NCI-H2227 (cell line): ENCODE results near the gene CAMSAP2.

ENCODE experiments used
- DNase-seq: peaks from one replicate; lab custom pipeline; 2025; ENCODE audit not compliant: unreplicated experiment; lab: John Stamatoyannopoulos, UW

The CAMSAP2 gene, protein sequence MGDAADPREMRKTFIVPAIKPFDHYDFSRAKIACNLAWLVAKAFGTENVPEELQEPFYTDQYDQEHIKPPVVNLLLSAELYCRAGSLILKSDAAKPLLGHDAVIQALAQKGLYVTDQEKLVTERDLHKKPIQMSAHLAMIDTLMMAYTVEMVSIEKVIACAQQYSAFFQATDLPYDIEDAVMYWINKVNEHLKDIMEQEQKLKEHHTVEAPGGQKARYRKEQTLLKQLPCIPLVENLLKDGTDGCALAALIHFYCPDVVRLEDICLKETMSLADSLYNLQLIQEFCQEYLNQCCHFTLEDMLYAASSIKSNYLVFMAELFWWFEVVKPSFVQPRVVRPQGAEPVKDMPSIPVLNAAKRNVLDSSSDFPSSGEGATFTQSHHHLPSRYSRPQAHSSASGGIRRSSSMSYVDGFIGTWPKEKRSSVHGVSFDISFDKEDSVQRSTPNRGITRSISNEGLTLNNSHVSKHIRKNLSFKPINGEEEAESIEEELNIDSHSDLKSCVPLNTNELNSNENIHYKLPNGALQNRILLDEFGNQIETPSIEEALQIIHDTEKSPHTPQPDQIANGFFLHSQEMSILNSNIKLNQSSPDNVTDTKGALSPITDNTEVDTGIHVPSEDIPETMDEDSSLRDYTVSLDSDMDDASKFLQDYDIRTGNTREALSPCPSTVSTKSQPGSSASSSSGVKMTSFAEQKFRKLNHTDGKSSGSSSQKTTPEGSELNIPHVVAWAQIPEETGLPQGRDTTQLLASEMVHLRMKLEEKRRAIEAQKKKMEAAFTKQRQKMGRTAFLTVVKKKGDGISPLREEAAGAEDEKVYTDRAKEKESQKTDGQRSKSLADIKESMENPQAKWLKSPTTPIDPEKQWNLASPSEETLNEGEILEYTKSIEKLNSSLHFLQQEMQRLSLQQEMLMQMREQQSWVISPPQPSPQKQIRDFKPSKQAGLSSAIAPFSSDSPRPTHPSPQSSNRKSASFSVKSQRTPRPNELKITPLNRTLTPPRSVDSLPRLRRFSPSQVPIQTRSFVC (N-terminal part only)

DNA sequence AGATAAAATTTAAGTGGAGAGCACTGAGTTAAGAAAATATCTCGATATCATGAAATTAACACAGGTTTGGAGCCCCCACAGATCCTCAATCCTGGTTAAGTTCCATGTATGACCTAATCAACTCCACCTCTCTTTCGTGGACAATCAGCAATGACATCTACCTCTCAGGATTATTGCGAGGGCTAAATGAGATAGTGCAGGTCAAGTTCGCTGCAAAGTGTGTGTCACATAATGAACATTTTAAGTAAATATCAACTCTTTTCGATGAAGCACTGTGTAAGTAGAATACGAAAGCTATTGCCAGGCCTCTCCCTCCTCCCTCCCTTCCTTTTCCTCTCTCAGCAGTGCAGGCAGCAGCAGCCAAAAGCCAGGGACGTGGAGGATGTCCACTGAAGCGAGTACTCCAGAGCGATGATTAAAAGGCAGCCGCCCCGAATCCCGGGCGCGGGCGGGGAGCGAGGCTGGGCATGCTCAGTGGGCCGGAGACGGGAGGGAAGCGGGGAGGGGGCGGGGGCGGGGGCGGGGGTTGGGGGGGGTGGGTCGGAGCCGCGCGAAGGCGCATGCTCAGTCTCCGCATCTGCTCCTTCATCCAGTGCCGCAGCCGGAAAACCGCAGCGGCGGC, at the start of gene CAMSAP2:
TSS of gene CAMSAP2 (plus strand) at position 567 of the 622 bp plus-strand sequence. CDS start 935 bp downstream, outside the sequence.
- DNase-seq, result peak; percentile 96

DNA sequence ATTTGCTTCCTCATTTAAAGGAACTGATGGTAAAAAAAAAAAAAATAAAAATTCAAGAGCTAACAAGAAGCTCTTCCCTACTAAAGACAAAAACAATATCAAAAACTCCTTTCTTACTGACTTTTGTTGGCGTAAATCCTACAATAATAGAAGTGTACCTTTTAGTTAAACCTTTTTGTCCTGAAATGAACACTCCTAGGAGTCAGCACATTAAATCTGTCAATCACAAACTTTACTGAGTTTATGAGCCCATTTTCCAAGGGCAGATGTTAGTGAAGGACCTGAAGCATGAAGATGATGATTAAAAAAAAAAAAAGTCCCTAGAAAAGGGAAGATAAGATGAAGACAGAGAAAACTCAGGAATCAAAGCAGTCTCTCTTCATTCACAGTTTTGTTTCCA, 46.4 kb upstream of the CAMSAP2 start:
- no peak for DNase-seq

DNA sequence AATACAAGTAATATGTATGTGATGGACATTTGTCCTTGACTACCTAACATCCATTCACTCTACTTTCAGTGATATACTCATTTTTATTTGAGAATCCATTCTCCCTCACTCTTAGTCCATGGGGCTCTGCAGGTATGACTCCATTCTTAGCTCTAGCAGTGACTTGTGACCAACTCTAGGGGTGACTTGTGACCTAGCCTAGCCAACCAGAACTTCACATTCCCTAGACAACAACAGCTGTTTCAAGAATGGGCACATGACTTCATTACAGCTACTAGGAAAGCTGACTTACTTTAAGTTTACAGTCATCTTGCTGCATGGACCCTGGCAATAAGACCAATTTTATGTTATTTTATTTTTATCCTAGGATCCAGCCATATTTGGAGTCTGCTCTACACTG, 45.4 kb upstream of the CAMSAP2 start:
- no peak for DNase-seq

DNA sequence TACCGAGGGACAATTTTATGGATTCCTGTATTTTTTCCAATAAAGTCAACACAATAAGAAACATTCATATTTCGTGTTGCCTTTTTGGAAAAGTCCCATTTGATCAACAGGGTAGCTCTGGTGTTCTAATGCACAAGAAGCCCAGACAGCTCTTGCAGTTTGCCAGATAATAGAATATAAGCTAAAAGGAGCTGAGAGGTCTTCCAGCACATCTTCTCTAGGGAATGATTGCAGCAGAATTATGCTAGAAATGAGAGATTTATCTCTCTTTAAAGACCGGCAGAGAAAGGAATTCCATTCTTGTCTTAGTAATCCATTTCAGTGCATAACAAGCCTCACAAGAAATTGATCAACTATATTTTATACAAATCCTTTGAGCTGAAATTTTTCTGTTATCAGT, 44.0 kb upstream of the CAMSAP2 start:
- DNase-seq, result no peak

DNA sequence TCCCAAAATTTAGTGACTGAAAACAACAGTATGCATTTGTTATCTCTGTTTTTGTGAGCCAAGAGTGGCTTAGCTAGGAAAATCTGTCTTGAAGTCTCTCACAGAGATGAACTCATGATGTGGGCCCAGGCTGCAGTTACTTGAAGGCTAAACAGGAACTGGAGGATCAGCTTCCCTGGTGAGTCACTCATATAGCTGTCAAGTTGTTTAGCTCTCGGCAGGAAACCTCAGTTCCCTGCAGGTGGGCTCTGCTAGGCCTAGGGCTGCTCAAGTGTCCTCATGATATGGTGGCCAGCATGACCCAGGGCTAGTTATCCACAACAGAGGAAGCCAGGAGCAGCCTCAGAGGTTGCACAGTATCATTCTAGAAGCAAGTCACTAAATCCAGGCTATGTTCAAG, 38.8 kb upstream of the CAMSAP2 start:
- DNase-seq, result no peak

DNA sequence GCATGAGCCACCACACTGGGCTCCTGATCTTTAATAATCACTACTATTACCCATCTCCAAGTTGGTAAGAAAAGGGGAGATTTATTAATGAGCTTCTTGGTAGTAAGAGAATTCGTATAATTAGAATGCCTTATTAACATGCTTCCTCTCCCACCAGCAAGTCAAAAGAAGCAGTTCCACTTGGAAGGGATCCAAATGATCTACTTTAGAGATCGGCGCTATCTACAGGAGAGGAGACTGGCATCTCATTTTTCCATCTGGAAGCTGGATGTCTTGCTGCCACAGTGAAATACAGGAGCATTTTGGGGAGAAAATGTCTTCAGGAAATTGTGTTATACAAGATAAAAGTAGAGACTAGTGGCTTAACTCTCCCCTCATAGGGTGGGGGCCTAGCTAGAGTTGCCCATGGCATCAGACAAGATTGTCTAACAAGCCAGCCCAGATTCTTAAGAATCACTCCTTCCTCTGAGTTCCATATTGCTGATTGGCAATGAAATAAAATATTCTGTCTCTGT, 33.6 kb upstream of the CAMSAP2 start:
- DNase-seq, result no peak

DNA sequence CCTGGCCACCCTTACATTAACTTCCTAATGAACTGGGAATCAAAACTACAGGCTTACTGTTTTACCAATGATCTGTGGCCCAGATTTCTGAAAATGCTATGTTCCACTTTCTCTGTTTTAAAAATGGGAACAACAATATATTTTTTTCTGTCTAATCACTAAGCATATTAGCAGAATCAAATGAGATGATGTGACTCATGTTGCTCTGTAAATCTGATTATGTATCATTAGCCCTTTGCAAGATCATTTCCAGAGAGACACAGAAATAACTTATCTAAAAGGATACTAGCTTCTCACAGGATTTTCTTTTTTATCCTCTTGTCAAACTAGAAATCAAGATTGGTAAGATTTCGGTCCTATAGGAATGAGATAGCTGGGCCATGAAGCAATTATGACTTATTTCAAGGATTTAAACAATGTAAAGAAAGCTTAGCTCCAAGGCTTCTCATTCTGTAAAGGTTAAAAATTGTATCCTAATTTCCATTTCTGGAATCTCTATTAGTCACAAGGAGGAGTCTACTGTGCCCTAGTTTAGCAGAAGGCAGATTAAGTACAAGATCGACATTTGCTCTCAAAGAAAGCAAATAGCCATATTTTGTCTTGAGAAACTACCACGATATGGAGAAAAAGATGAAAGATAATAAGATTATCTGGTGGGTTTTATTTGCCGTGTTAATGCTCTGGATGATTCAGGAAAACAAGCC, 32.4 kb upstream of the CAMSAP2 start:
- DNase-seq, result no peak

DNA sequence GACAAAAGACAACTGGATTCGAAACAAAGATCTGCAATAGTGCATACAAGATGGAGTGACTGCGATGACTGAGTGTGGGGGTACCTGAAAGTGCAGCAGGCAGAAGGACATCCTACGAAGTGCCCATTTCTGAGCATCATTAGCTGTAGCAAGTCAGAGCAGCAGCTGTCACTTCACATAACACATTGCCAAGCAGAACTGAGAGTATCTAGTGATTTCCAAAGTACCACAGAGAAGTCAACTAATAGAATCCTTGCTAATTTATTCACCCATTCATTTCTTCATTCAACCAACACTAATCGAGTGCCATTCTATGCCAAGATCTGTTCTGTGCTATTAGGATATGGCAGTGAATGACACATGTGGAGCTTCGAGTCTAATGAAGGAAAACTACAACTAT, 31.6 kb upstream of the CAMSAP2 start:
- no peak for DNase-seq

DNA sequence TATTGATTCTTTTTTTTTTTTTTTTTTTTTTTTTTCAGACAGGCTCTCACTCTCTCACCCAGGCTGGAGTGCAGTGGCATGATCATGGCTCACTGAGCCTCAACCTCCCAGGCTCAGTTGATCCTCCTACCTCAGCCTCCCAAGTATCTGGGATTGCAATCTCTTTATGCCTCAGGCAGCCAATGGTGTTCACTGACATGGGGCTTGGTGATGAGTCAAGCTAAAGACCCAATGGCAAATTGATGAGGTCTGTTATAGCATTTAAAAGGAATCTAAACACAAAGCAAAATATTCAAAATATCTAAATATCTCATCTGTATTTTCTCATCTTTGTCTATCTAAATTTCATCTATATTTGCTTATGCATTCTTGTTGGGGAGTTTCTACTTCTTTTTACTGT, 30.5 kb upstream of the CAMSAP2 start:
- no peak for DNase-seq

DNA sequence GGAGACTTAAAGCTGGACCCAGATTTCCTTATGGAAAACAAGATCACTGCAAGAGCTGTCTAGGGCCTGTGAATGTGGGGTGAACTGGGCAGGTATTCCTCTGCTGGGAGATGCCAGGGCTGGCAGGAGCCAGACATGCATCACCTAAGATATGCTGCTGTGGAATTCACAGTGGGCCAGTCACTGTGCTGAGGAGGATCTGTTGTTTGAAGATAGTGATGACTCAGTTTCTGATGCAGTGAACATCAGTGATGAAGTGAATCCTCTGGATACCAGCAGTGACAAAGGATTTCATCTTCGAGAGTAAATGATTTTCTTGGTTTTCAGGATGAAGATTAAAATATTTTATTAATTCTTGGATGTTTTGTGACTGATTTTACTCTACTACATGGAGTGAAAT, 29.9 kb upstream of the CAMSAP2 start:
- no peak for DNase-seq

DNA sequence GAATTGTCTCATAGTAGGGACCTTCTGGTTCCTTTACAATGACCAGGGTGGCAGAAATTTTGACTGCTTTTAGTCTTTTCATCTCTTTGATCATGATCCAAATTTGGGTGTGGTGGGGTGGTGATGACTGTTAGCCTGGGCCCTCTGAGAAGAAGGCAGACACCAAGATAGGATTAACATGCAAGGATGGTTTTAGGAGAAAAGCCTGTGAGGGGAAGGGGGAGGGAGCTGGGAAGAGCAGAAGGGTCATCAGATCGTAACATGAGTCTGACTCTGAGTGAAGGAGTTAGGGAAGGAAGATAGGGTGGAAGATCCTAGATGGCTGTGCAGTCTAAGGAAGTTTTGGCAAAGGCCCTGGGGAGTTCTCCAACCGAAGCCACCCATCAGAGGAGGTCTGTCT, 28.5 kb upstream of the CAMSAP2 start:
- no peak for DNase-seq

DNA sequence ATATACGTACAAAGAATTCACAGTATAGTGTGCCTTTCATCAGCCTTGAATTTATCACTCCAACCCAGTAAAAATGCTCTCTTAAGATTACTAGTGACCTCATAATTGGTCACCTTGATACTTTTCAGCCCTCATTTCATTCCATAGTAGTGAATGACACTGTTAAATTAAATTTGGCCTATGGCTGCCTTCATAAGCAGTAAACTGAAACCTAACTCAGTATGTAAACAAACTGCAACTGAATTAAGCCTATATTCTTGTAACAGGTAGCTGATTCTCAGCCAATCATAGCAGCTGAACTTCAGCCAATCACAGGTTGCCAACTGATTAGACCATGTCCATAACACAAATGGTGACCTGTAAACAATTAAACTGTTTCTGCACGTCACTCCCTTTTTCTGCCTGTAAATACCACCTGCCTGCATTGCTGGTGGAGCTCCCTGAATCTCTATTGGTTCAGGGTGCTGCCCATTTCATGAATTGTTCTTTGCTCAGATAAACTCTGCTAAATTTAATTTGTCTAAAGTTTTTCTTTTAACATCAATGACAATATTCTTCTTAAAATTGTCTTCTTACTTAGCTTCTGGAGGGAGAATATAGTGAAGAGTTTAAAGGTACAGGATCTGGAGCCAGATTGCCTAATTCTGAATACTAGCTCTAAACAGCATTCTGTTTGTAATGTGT, 24.0 kb upstream of the CAMSAP2 start:
- DNase-seq, result no peak

DNA sequence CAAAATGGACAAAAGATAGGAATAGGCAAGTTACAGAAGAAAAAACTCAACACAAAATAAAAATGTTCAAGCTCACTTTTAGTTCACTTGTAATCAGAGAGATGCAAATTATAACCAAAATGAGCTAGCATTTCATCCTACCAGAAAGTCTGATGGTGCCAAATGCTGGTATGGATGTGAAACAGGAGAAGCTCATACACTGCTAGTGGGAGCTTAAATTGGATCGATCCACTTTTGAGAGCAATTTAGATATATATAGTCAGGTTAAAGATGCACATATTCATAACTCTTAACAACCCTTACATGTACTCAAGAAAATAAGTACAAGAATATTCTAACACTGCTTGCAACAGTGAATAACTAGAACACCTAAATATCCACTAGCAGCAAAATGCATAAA, 18.5 kb upstream of the CAMSAP2 start:
- no peak for DNase-seq

DNA sequence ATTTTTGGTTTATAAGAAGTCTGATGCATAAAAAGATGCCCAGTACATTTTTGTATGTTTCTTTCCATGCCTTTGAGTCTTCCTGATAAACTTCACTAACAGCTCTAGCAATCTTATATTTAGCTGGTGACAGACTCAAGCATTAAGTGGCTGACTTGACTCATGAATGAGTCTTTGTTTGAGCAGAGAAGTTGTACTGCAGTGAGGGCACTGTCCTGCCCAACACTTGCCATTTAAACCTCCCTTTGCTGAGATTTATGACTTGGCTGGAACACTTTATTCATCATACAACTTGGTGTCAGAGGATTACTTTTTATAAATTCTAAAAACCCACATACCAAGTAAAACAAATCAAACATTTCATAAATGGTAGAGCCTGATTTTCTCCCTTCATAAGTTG, 14.6 kb upstream of the CAMSAP2 start:
- DNase-seq, result no peak

DNA sequence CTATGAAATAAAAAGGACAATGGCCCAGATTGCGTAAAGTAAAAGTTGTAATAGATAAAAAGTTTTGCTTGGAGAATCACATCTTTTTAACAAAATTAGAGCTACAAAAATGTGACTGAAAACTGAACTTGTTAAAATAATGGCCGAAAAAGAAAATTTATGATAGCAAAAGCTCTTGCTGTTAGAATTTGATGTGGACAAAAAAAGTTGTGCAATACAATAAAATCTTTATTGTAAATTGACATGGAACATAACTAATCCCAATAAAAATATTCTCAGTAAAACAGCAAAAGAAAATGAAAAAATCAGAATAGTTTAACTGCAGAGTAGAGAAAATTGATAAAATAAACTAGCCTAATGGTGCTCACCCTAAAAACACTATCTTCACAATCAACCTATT, 11.4 kb upstream of the CAMSAP2 start:
- no peak for DNase-seq

DNA sequence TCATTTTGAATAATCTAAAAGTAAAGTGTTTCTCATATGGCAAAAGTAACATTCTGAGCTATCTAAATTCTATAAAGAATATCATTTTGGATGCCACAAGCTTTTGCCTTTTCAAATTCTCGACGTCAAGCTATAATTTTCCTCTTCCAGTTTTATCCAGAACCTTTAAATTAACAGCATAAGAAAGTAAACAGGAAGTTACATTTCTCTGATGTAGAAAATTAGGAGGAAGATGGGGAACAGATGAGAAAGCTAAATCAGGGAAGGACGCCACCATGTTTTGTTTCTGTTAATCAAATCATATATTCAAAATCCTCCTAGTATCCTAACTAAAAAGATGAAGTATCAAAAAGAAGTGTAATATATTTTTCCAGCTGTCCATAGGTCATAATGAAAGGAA, 8.8 kb upstream of the CAMSAP2 start:
- DNase-seq, result no peak

DNA sequence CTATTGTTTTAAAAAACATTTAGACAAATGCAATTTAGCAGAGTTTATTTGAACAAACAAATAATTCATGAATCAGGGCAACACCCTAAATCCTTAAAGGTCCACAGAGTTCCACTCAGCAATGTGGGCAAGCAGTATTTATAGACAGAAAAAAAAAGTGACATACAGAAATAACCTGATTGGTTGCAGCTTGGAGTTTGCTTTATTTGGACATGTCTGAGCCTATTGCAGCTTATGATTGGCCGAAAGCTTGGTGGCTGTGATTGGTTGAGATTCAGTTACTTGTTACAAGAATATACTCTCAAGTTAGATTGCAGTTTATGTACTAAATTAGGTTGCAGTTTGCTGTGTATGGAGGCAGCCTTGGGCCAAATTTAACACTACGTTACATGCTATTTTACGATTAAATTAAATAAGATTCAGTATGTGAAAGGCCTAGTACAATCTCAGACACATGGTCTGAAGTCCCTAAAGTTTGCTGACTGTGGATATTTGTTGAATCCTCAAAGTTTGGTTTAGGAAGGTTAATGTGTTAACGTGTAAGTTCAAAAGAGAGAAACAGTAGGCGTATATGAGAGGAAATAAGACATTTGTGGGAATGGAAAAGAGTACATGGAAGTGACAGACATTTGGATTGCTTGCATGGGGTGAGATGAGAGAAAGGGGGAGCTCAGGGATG, 6.9 kb upstream of the CAMSAP2 start:
- DNase-seq, result no peak

DNA sequence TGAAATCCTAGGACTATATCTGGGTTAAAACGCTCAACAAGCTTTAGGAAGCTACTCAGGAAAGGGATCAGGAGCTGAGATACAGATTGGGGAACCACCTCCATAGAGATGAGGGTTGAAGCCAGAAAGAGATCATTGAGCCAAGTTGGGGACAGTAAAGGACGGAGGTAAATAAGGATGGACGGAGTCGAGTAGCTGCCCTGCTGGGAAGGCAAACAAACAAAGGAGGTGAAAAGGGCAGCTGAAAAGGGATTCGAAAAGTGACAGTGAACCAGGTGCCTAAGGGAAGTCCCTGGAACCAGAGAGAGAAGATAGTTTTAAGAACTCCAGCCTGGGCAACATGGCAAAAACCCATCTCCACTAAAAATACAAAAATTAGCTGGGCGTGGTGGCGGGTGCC, 6.3 kb upstream of the CAMSAP2 start:
- no peak for DNase-seq

DNA sequence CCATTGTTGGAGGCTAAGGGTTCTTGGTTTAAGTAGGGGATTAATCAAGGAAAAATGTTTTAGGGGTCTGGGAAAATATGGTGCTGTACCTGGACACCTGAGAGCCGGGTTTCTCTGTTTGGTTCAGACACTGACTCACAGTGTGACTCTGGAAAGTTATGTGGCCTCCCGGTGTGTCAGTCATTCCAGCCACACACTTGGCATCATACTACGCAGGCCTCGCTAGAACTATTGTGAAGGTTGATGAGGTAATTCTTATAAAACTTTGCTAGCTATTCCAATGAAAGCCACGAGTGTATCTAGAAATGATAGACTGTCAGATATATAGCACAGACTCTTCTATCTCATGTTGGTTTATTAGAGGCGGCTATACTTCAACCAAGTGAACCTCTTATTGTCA, 4.8 kb upstream of the CAMSAP2 start:
- DNase-seq, result no peak
